ENCODE results near the gene GRN. TPM values are rescaled to one million over a fixed set of nuclear protein-coding genes. Genes with fewer than 3 reads are reported as not detected.

Gene GRN
- total RNA-seq, 3 donors from 2014 or later = 166 to 372 (median 252) TPM

- TF ChIP-seq POLR2AphosphoS5 (IDR thresholded peaks at IDR 0.05) (no peak), POLR2A (IDR thresholded peaks at IDR 0.05) (no peak)
- TF ChIP-seq, protein P1, sequence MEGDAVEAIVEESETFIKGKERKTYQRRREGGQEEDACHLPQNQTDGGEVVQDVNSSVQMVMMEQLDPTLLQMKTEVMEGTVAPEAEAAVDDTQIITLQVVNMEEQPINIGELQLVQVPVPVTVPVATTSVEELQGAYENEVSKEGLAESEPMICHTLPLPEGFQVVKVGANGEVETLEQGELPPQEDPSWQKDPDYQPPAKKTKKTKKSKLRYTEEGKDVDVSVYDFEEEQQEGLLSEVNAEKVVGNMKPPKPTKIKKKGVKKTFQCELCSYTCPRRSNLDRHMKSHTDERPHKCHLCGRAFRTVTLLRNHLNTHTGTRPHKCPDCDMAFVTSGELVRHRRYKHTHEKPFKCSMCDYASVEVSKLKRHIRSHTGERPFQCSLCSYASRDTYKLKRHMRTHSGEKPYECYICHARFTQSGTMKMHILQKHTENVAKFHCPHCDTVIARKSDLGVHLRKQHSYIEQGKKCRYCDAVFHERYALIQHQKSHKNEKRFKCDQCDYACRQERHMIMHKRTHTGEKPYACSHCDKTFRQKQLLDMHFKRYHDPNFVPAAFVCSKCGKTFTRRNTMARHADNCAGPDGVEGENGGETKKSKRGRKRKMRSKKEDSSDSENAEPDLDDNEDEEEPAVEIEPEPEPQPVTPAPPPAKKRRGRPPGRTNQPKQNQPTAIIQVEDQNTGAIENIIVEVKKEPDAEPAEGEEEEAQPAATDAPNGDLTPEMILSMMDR (IDR thresholded peaks at IDR 0.05) = no peak
- intact Hi-C loops (cut with DNase I; ENCODE audit: low total_unique reads) = no loop called here
Observed at GRCh38 chr17:44394833-44395232, 49.7 kb downstream of the GRN start.

DNA sequence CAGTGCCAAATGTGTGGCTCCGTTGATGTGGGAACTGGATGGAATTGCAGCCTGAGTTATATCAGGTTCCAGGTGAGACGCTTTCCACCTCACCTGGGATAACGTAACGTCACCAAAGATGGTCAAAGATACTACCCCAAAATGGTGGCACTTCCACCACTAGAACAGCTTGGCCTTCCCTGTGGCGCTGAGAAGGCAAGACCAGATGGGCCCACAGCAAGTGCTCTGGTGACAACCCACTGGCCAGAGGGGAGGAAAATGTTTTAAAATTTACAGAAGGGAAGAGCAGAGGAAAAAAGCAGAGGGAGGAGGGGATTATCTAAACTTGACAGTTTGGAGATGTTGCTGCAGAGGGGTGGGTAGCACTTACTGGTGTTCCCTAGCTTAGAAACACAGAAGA is 51.8 kb downstream of the GRN start:
- Histone ChIP-seq H3K27me3 (no peaks in the 10 kb centered on the region), H3K9me3 (no peaks in the 10 kb centered on the region), H3K4me1 (no peaks in the 10 kb centered on the region), H3K36me3 (no peaks in the 10 kb centered on the region), H3K27ac (no peak overlapping the region), H3K4me3 (no peak overlapping the region)
- DNase-seq (ENCODE audit: low spot score in 2 of 2) = peak in 1 of 2 donors; percentile 4
- intact Hi-C loops (cut with DNase I; ENCODE audit: low total_unique reads) = no loop called here
- no peak for TF ChIP-seq POLR2A (IDR thresholded peaks at IDR 0.05)
- TF ChIP-seq POLR2AphosphoS5 (IDR thresholded peaks at IDR 0.05) = no peak
- TF ChIP-seq, protein P1 (IDR thresholded peaks at IDR 0.05) = no peak

More at GRCh38 chr17:44394833-44395232, 49.7 kb downstream of the GRN start:
- Histone ChIP-seq H3K27me3 (no peaks in the 10 kb centered on the region), H3K27ac (no peak overlapping the region), H3K36me3 (no peaks in the 10 kb centered on the region), H3K4me1 (no peaks in the 10 kb centered on the region), H3K9me3 (no peaks in the 10 kb centered on the region), H3K4me3 (no peak overlapping the region)
- no peak for DNase-seq (ENCODE audit: low spot score in 2 of 2)

DNA sequence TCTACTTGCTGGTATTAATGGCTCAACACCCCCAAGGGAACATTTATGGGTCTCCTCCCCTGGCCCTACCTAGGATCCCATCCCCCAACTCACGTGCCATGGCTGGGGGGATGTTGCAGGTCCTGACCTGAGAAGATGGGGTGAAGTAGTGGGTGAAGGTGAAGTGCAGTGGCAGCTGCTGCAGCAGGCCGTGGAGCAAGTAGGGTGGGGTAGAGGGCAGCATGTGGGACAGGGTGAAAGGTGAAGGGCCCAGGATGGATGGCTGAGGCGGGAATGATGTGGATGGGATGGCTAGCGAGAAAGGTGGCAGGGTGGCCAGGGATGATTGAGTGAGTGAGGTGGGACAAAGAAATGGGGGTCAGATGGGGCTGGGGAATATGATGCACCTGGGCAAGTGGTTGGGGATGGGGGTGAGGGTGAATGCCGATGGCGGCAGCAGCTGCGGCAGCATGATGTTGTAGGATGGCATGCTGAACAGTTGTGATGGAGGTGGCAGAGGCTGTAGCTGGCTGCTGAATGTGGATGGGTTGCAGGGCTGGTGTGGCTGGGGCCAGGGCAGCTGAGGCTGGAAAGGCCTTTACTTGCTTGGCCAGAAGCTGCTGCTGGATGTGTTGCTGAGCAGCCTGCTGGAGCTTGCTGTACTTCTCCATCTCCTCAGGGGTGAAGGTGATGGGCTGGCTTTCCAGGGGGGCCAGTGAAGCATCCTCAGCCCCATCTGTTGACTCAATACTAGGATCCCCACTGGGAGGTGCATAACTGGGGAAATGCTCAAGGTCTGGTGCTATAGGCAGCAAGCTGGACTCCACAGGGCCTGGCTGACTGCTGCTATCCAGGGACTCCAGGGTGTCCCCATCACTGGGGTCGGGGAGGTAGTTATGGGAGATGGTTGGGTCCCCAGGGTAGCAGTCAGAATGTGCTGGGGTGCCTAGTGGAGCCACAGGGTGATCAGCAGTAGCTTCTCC is 52.7 kb downstream of the GRN start:
- intact Hi-C loops (cut with DNase I; ENCODE audit: low total_unique reads) = no loop called here
- Histone ChIP-seq H3K36me3 (no peaks in the 10 kb centered on the region), H3K27ac (no peak overlapping the region), H3K9me3 (no peaks in the 10 kb centered on the region), H3K27me3 (no peaks in the 10 kb centered on the region), H3K4me3 (no peak overlapping the region), H3K4me1 (no peaks in the 10 kb centered on the region)
- TF ChIP-seq POLR2AphosphoS5 (IDR thresholded peaks at IDR 0.05) (peak in 1 of 3 donors; percentile 29), POLR2A (IDR thresholded peaks at IDR 0.05) (no peak)
- DNase-seq (ENCODE audit: low spot score in 2 of 2) = peak in 1 of 2 donors; percentile 15

- Histone ChIP-seq H3K4me3 (no peak overlapping the region), H3K27ac (no peak overlapping the region), H3K9me3 (no peaks in the 10 kb centered on the region), H3K36me3 (no peaks in the 10 kb centered on the region), H3K4me1 (no peaks in the 10 kb centered on the region), H3K27me3 (no peaks in the 10 kb centered on the region)
- DNase-seq (ENCODE audit: low spot score in 2 of 2) = peak in 1 of 2 donors; percentile 14
- intact Hi-C loops (cut with DNase I; ENCODE audit: low total_unique reads) = no loop called here
- TF ChIP-seq POLR2AphosphoS5 (IDR thresholded peaks at IDR 0.05) = no peak
- no peak for TF ChIP-seq POLR2A (IDR thresholded peaks at IDR 0.05)
- TF ChIP-seq, protein P1 (IDR thresholded peaks at IDR 0.05) = no peak
Observed at GRCh38 chr17:44398692-44399691, 53.9 kb downstream of the GRN start.

- Histone ChIP-seq H3K4me3 (no peak overlapping the region), H3K4me1 (no peaks in the 10 kb centered on the region), H3K36me3 (no peaks in the 10 kb centered on the region), H3K27me3 (no peaks in the 10 kb centered on the region), H3K9me3 (no peaks in the 10 kb centered on the region), H3K27ac (no peak overlapping the region)
- intact Hi-C loops (cut with DNase I; ENCODE audit: low total_unique reads) = no loop called here
- no peak for TF ChIP-seq POLR2A (IDR thresholded peaks at IDR 0.05)
- no peak for DNase-seq (ENCODE audit: low spot score in 2 of 2)
Observed at GRCh38 chr17:44400226-44400847, 55.2 kb downstream of the GRN start.

Other genes starting within 250 kb of the GRN start
- gene HDAC5, start 221.7 kb upstream of the GRN start, total RNA-seq = 10 to 100 TPM; 66.5 to 79.3 (median 75.4) TPM
- 1 to 10 TPM; 1.2 to 2.1 (median 1.6) TPM for gene HROB, start 203.4 kb upstream of the GRN start, total RNA-seq
- gene ASB16, start 174.6 kb upstream of the GRN start, total RNA-seq = under 1 TPM in 2 of 3 donors, not detected in 1; 0.29 to 0.33 TPM
- 10 to 100 TPM; 36.0 to 52.0 (median 40.6) TPM for gene TMUB2, start 158.3 kb upstream of the GRN start, total RNA-seq
- gene ATXN7L3, start 145.4 kb upstream of the GRN start, total RNA-seq = 10 to 100 TPM; 34.7 to 45.8 (median 38.3) TPM
- gene UBTF, start 125.6 kb upstream of the GRN start, total RNA-seq = 10 to 100 TPM; 50.1 to 65.1 (median 60.6) TPM
- under 1 TPM in 1 of 3 donors, not detected in 2; 0.33 TPM for gene SLC4A1, start 77.2 kb upstream of the GRN start, total RNA-seq
- 1 to 10 TPM in 1 of 3 donors, under 1 TPM in 1, not detected in 1; 0.48 to 1.6 TPM for gene RUNDC3A, start 36.7 kb upstream of the GRN start, total RNA-seq
- 10 to 100 TPM; 53.1 to 88.2 (median 64.2) TPM for gene SLC25A39, start 20.5 kb upstream of the GRN start, total RNA-seq
- gene FAM171A2, start 18.6 kb downstream of the GRN start, total RNA-seq = 1 to 10 TPM in 2 of 3 donors, under 1 TPM in 1; 0.88 to 2.9 (median 2.7) TPM
- 1 to 10 TPM in 2 of 3 donors, under 1 TPM in 1; 0.66 to 1.2 (median 1.1) TPM for gene ITGA2B, start 44.3 kb downstream of the GRN start, total RNA-seq
- gene GPATCH8, start 158.1 kb downstream of the GRN start, total RNA-seq = 10 to 100 TPM; 36.8 to 62.5 (median 51.5) TPM
- 1 to 10 TPM; 1.9 to 3.6 (median 3.0) TPM for gene FZD2, start 212.2 kb downstream of the GRN start, total RNA-seq

Data from breast epithelium (tissue), 4 donors.